SK-N-SH (cell line): ENCODE measurements around the gene MYH16. TPM values are rescaled to one million over a fixed set of nuclear protein-coding genes. Genes with fewer than 3 reads are reported as not detected.
A peak's percentile ranks its signal among the peaks of the same experiment; 100 is the strongest.
"Not testable (repeated sequence)": the region's sequence is repeated elsewhere in the genome, so short reads cannot be mapped to it uniquely, and the experiment has no call there.

ENCODE experiments used
- CTCF ChIA-PET: fragments of 300-600, 350-600 bp; formaldehyde crosslinking; extraction: SDS; loops from one replicate; lab custom pipeline; 2021; lab: Yijun Ruan, JAX
- POLR2A ChIA-PET: fragments of 350-600 bp; sonication (Branson Sonifier 250); formaldehyde crosslinking; extraction: SDS; loops from one replicate; lab custom pipeline; 2020; ENCODE audit warnings: antibody characterized with exemption, inconsistent platforms; lab: Yijun Ruan, JAX
- DNase-seq: peaks from one replicate; pipeline ENCODE4 v3.0.0; 2012
- H2AFZ ChIP-seq: fragments of 200-600 bp; sonication (generic); 2 replicates; pipeline ENCODE4 v1.8.1; 2016; ENCODE audit warnings: antibody characterized with exemption, mild to moderate bottlenecking, low read depth
- H3F3A ChIP-seq: fragments of 200-600 bp; sonication (generic); replicated peaks from 2 replicates; pipeline ENCODE3; 2016; ENCODE audit warnings: antibody characterized with exemption, mild to moderate bottlenecking; ENCODE audit not compliant: insufficient read depth
- H3K27ac ChIP-seq, 2 experiments: fragments of 200-500 bp in 1 of 2; fragments of 200-600 bp in 1 of 2; sonication (Bioruptor generic) in 1 of 2; sonication (generic), shearing (Covaris generic) in 1 of 2; 2 replicates each; pipeline versions ENCODE4 v1.5.1 to v1.6.1; 2014 to 2016; ENCODE audit warnings: low read depth in 2 of 2, inconsistent platforms in 1 of 2, low read length in 1 of 2, mild to moderate bottlenecking in 1 of 2, mixed read lengths in 1 of 2
- H3K27me3 ChIP-seq: fragments of 200-600 bp; sonication (generic), shearing (Covaris generic); 2 replicates; pipeline ENCODE4 v1.6.1; 2016; ENCODE audit warnings: mixed run types; ENCODE audit not compliant: insufficient read depth
- H3K36me3 ChIP-seq, 2 experiments: fragments of 200-500 bp in 1 of 2; fragments of 200-600 bp in 1 of 2; sonication (Bioruptor generic) in 1 of 2; sonication (generic) in 1 of 2; replicated peaks in 1 of 2; 2 replicates each; pipeline versions ENCODE3 to v1.5.1; 2014 to 2016; ENCODE audit warnings: low read length in 1 of 2, mild to moderate bottlenecking in 1 of 2; ENCODE audit not compliant: insufficient read depth in 2 of 2, control insufficient read depth in 1 of 2
- H3K4me1 ChIP-seq, 2 experiments: fragments of 200-500 bp in 1 of 2; fragments of 200-600 bp in 1 of 2; sonication (Bioruptor generic) in 1 of 2; sonication (generic), shearing (Covaris generic) in 1 of 2; 2 replicates each; pipeline versions ENCODE4 v1.5.1 to v1.6.1; 2014 to 2016; ENCODE audit warnings: low read depth in 1 of 2, low read length in 1 of 2, mixed run types in 1 of 2; ENCODE audit not compliant: insufficient read depth in 2 of 2, control insufficient read depth in 1 of 2
- H3K4me2 ChIP-seq: fragments of 200-600 bp; sonication (generic), shearing (Covaris generic); 2 replicates; pipeline ENCODE4 v1.6.1; 2017; ENCODE audit warnings: mixed run types
- H3K4me3 ChIP-seq, 2 experiments: fragments of 200-500 bp in 1 of 2; fragments of 200-600 bp in 1 of 2; sonication (Bioruptor generic) in 1 of 2; sonication (generic), shearing (Covaris generic) in 1 of 2; 2 replicates each; pipeline versions ENCODE4 v1.5.1 to v1.8.1; 2014 to 2016; ENCODE audit warnings: low read depth in 2 of 2, inconsistent platforms in 1 of 2, low read length in 1 of 2, mild to moderate bottlenecking in 1 of 2, mixed read lengths in 1 of 2, moderate library complexity in 1 of 2
- H3K79me2 ChIP-seq: fragments of 200-600 bp; sonication (generic); 2 replicates; pipeline ENCODE4 v1.8.1; 2017; ENCODE audit warnings: mild to moderate bottlenecking; ENCODE audit not compliant: insufficient read depth
- H3K9ac ChIP-seq: fragments of 200-600 bp; sonication (generic); 2 replicates; pipeline ENCODE4 v1.6.1; 2017; ENCODE audit warnings: mixed run types
- H3K9me2 ChIP-seq: fragments of 200-600 bp; sonication (generic); 2 replicates; pipeline ENCODE4 v1.6.1; 2017; ENCODE audit warnings: mixed run types
- H3K9me3 ChIP-seq: fragments of 200-600 bp; sonication (generic); 2 replicates; pipeline ENCODE4 v1.6.1; 2017; ENCODE audit warnings: mixed run types, mild to moderate bottlenecking, moderate library complexity
- H4K20me1 ChIP-seq: fragments of 200-600 bp; sonication (generic); 2 replicates; pipeline ENCODE4 v1.6.1; 2017; ENCODE audit warnings: mild to moderate bottlenecking, mixed run types; ENCODE audit not compliant: insufficient read depth
- CHD2 ChIP-seq: fragments of 150-350 bp; IDR thresholded peaks from 2 replicates; pipeline ENCODE4 v1.6.1; 2018; ENCODE audit warnings: low read length; ENCODE audit not compliant: partially characterized antibody
- JUND ChIP-seq: IDR thresholded peaks from 2 replicates; pipeline ENCODE4 v1.4.0; 2012
- NRF1 ChIP-seq: IDR thresholded peaks from 2 replicates; pipeline ENCODE4 v1.6.1; 2012; ENCODE audit warnings: low read depth, mild to moderate bottlenecking, low read length
- RAD21 ChIP-seq: IDR thresholded peaks from 2 replicates; pipeline ENCODE4 v1.6.1; 2012; ENCODE audit warnings: mild to moderate bottlenecking, low read length
- USF1 ChIP-seq: IDR thresholded peaks from 2 replicates; pipeline ENCODE4 v1.4.0; 2012; ENCODE audit warnings: low read depth, borderline replicate concordance
- WGBS: methylation state at CpG from one replicate; pipeline ENCODE4 v1.1.6; 2017; ENCODE audit warnings: low lambda C conversion rate; 5-methylcytosine and 5-hydroxymethylcytosine counted together
- polyA plus RNA-seq, 3 experiments: library from polyadenylated mRNA; depleted of rRNA; stranded (reverse); fragments of >200 nt; gene quantifications; 2 replicates each; pipeline ENCODE4 v1.2.3, GENCODE V29; 2012
- TF ChIP-seq, protein P1 (sequence below): fragments of 200-600 bp; sonication (generic); IDR thresholded peaks from 2 replicates; pipeline ENCODE4 v1.6.1; 2017; ENCODE audit warnings: antibody characterized with exemption, mild to moderate bottlenecking, moderate library complexity

Gene MYH16
- polyA plus RNA-seq, 1 of the 3 experiments (the other 2 are of a cell fraction) = 0.41 TPM

- ChIA-PET CTCF (interaction anchor here (1.0 kb wide), 1 partner anchor 41 kb away, joined by 4 read pairs; no protein-coding TSS in a partner anchor), POLR2A (interaction anchor here (0.9 kb wide), 1 partner anchor 20 kb away, joined by 4 read pairs; no protein-coding TSS in a partner anchor)
- no peaks in the 10 kb centered on the region for H3K79me2 ChIP-seq
- H3K27me3 ChIP-seq = no peaks in the 10 kb centered on the region
- H3K4me1 ChIP-seq = peaks cover 0 to 30% of the 10 kb centered on the region in 2 experiments; a peak in 2 of 4 replicates
- H4K20me1 ChIP-seq = no peaks in the 10 kb centered on the region
- no peak overlapping the region for H2AFZ ChIP-seq
- H3K4me2 ChIP-seq = no peak overlapping the region
- H3K9me2 ChIP-seq = no peaks in the 10 kb centered on the region
- no peak for TF ChIP-seq RAD21
- TF ChIP-seq NRF1 = no peak
- no peak for TF ChIP-seq CHD2
- no peak for TF ChIP-seq JUND
- no peak for TF ChIP-seq USF1
- TF ChIP-seq, protein P1, sequence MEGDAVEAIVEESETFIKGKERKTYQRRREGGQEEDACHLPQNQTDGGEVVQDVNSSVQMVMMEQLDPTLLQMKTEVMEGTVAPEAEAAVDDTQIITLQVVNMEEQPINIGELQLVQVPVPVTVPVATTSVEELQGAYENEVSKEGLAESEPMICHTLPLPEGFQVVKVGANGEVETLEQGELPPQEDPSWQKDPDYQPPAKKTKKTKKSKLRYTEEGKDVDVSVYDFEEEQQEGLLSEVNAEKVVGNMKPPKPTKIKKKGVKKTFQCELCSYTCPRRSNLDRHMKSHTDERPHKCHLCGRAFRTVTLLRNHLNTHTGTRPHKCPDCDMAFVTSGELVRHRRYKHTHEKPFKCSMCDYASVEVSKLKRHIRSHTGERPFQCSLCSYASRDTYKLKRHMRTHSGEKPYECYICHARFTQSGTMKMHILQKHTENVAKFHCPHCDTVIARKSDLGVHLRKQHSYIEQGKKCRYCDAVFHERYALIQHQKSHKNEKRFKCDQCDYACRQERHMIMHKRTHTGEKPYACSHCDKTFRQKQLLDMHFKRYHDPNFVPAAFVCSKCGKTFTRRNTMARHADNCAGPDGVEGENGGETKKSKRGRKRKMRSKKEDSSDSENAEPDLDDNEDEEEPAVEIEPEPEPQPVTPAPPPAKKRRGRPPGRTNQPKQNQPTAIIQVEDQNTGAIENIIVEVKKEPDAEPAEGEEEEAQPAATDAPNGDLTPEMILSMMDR = no peak
- no peak overlapping the region for H3K27ac ChIP-seq
- 94% methylated on average over 16 of the region's 16 CpGs for WGBS
- no peaks in the 10 kb centered on the region for H3K36me3 ChIP-seq
- H3K4me3 ChIP-seq = no peak overlapping the region
- peaks cover 12% of the 10 kb centered on the region for H3F3A ChIP-seq
- DNase-seq = no peak
- no peaks in the 10 kb centered on the region for H3K9me3 ChIP-seq
- H3K9ac ChIP-seq = no peak overlapping the region
Observed at GRCh38 chr7:99270702-99271101, 1.9 kb upstream of the MYH16 start.

GRCh38 chr7:99273561-99273960, 922 bp downstream of the MYH16 start:
- DNase-seq = not testable (repeated sequence)

DNA sequence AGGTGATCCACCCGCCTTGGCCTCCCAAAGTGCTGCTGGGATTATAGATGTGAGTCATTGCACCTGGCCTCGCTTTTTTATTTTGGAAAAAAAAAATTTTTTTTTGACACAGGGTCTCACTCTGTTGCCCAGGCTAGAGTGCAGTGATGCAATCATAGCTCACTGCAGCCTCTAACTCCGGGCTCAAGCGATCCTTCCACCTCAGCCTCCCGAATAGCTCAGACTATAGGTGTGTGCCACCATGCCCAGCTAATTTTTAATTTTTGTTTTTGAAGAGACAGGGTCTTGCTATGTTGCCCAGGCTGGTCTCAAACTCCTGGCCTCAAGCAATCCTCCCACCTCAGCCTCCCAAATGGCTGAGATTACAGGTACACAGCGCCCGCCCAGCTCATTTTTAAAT, 2.3 kb downstream of the MYH16 start:
- H3K79me2 ChIP-seq, DNase-seq, H3K9ac ChIP-seq, H4K20me1 ChIP-seq, H3K4me3 ChIP-seq, H3F3A ChIP-seq, H3K36me3 ChIP-seq, H3K9me3 ChIP-seq, H2AFZ ChIP-seq, H3K4me2 ChIP-seq, CTCF ChIA-PET, POLR2A ChIA-PET, H3K27ac ChIP-seq, H3K9me2 ChIP-seq, H3K27me3 ChIP-seq: not testable (repeated sequence)
- H3K4me1 ChIP-seq = peaks cover 0 to 12% of the 10 kb centered on the region in 2 experiments; a peak in 1 of 4 replicates
- 93% methylated on average over 7 of the region's 7 CpGs for WGBS

More at GRCh38 chr7:99273561-99273960, 922 bp downstream of the MYH16 start:
- H3K9me3 ChIP-seq, CTCF ChIA-PET, H3F3A ChIP-seq, H3K4me3 ChIP-seq, POLR2A ChIA-PET, H3K9ac ChIP-seq, H4K20me1 ChIP-seq, H3K79me2 ChIP-seq, H3K36me3 ChIP-seq, H3K27me3 ChIP-seq, H3K27ac ChIP-seq, H3K9me2 ChIP-seq: not testable (repeated sequence)
- Histone ChIP-seq H3K4me2 (peak overlapping the region; percentile 35), H3K4me1 (peaks cover 0 to 15% of the 10 kb centered on the region in 2 experiments; a peak in 2 of 4 replicates), H2AFZ (peak overlapping the region; percentile 58; the same call in 1 of the 2 replicates)
- 91% methylated on average over 1 of the region's 1 CpG for WGBS
